AG10803 (cell line): ENCODE results near the gene THRAP3.

Source experiments
- DNase-seq: peaks from one replicate; pipeline ENCODE4 v3.0.0; 2010; ENCODE audit warnings: low read depth
- H3K4me3 ChIP-seq: 2 replicates; pipeline ENCODE4 v1.5.1; 2011; ENCODE audit warnings: mild to moderate bottlenecking, low read length, control low read depth
- CTCF ChIP-seq: conservative IDR thresholded peaks from 2 replicates; pipeline ENCODE4 v1.5.1; 2011; ENCODE audit warnings: mild to moderate bottlenecking, low read length, control low read depth, inconsistent platforms

The THRAP3 gene

GRCh38 chr1:36328713-36329112 lies 104.5 kb downstream of the THRAP3 start:
- TF ChIP-seq CTCF, result no peak
- DNase-seq, result no peak
- H3K4me3 ChIP-seq, result no peak overlapping the region

GRCh38 chr1:36329817-36330216 lies 105.6 kb downstream of the THRAP3 start:
- no peak overlapping the region for H3K4me3 ChIP-seq
- DNase-seq, result no peak
- TF ChIP-seq CTCF, result no peak

- H3K4me3 ChIP-seq, result no peak overlapping the region
- no peak for DNase-seq
- no peak for TF ChIP-seq CTCF
Observed at GRCh38 chr1:36330940-36331339, 106.7 kb downstream of the THRAP3 start.

- TF ChIP-seq CTCF, result no peak
- no peak overlapping the region for H3K4me3 ChIP-seq
- no peak for DNase-seq
Observed at GRCh38 chr1:36337830-36338229, 113.6 kb downstream of the THRAP3 start.

- no peak for TF ChIP-seq CTCF
- H3K4me3 ChIP-seq, result no peak overlapping the region
- DNase-seq, result no peak
Observed at GRCh38 chr1:36339215-36339614, 115.0 kb downstream of the THRAP3 start.

- DNase-seq, result no peak
- no peak overlapping the region for H3K4me3 ChIP-seq
- no peak for TF ChIP-seq CTCF
Observed at GRCh38 chr1:36339615-36340014, 115.4 kb downstream of the THRAP3 start.

GRCh38 chr1:36341626-36342320 lies 117.5 kb downstream of the THRAP3 start:
- TF ChIP-seq CTCF, result no peak
- no peak overlapping the region for H3K4me3 ChIP-seq
- no peak for DNase-seq
